WTC11 (cell line): Measurements from ENCODE around the gene SLC25A24. TPM values are rescaled to one million over a fixed set of nuclear protein-coding genes. Genes with fewer than 3 reads are reported as not detected.
"Not testable (repeated sequence)": the region's sequence is repeated elsewhere in the genome, so short reads cannot be mapped to it uniquely, and the experiment has no call there.

Source experiments
- ATAC-seq: fragments of 200-7000 bp; cut with Tn5 transposase; 2 replicates; pipeline ENCODE4 v1.10.0; 2021; ENCODE audit warnings: mild to moderate bottlenecking, moderate library complexity
- CTCF ChIA-PET: fragments of 300-600 bp; sonication (Branson Sonifier 250); formaldehyde crosslinking; loops from one replicate; lab custom pipeline; 2021; ENCODE audit warnings: antibody characterized with exemption; lab: Charles Lee
- POLR2A ChIA-PET: fragments of 350-600 bp; sonication (Branson Sonifier 250); formaldehyde crosslinking; loops from one replicate; lab custom pipeline; 2021; ENCODE audit warnings: antibody characterized with exemption; lab: Charles Lee
- DNase-seq: peaks from one replicate; pipeline ENCODE4 v3.0.0; 2021; ENCODE audit warnings: low spot score
- H3K27ac Mint-ChIP-seq: 2 replicates; pipeline ENCODE4 v1.8.0; 2021; ENCODE audit warnings: mixed read lengths
- H3K27me3 Mint-ChIP-seq: 2 replicates; pipeline ENCODE4 v1.8.0; 2021; ENCODE audit warnings: low read depth, mild to moderate bottlenecking, moderate library complexity, mixed read lengths
- H3K36me3 Mint-ChIP-seq: 2 replicates; pipeline ENCODE4 v1.8.0; 2021; ENCODE audit warnings: mixed read lengths
- H3K4me1 Mint-ChIP-seq: 2 replicates; pipeline ENCODE4 v1.8.0; 2022; ENCODE audit warnings: mixed read lengths
- H3K4me3 Mint-ChIP-seq: 2 replicates; pipeline ENCODE4 v1.8.0; 2021; ENCODE audit warnings: mild to moderate bottlenecking, moderate library complexity, mixed read lengths
- H3K9me3 Mint-ChIP-seq: 2 replicates; pipeline ENCODE4 v1.8.0; 2021; ENCODE audit warnings: mixed read lengths
- CTCF ChIP-seq: fragments of 200-600 bp; IDR thresholded peaks from 2 replicates; pipeline ENCODE4 v1.8.0; 2022; ENCODE audit warnings: antibody characterized with exemption
- E2F1 ChIP-seq: sonication (generic); formaldehyde crosslinking; IDR thresholded peaks from 2 replicates; pipeline ENCODE4 v1.8.0; 2022; ENCODE audit warnings: mild to moderate bottlenecking, missing genetic modification reagents
- IRF1 ChIP-seq: sonication (generic); formaldehyde crosslinking; IDR thresholded peaks from 2 replicates; pipeline ENCODE4 v1.8.0; 2023; ENCODE audit warnings: missing genetic modification reagents
- MXD4 ChIP-seq: fragments of 250-450 bp; sonication (Bioruptor Pico); IDR thresholded peaks from 2 replicates; pipeline ENCODE4 v1.8.0; 2021; ENCODE audit warnings: mild to moderate bottlenecking, moderate library complexity, borderline replicate concordance
- NFATC4 ChIP-seq: fragments of 250-450 bp; sonication (Bioruptor Pico); IDR thresholded peaks from 2 replicates; pipeline ENCODE4 v1.9.0; 2021; ENCODE audit warnings: mild to moderate bottlenecking
- NFYB ChIP-seq: sonication (generic); formaldehyde crosslinking; conservative IDR thresholded peaks from 2 replicates; pipeline ENCODE4 v1.8.0; 2022; ENCODE audit warnings: low read depth, missing genetic modification reagents
- ZBTB21 ChIP-seq: sonication (generic); formaldehyde crosslinking; IDR thresholded peaks from 2 replicates; pipeline ENCODE4 v1.8.1; 2023; ENCODE audit warnings: mild to moderate bottlenecking, missing genetic modification reagents, borderline replicate concordance
- ZNF281 ChIP-seq: sonication (generic); formaldehyde crosslinking; IDR thresholded peaks from 2 replicates; pipeline ENCODE4 v1.8.0; 2023; ENCODE audit warnings: mild to moderate bottlenecking, missing genetic modification reagents
- ZNF671 ChIP-seq: fragments of 250-450 bp; sonication (Bioruptor Pico); IDR thresholded peaks from 2 replicates; pipeline ENCODE4 v1.8.0; 2021; ENCODE audit warnings: mild to moderate bottlenecking
- total RNA-seq: library from RNA; stranded (reverse); gene quantifications from 3 replicates; pipeline ENCODE4 v1.2.3, GENCODE V29; 2021
- TF ChIP-seq, protein P1 (sequence below): sonication (generic); formaldehyde crosslinking; IDR thresholded peaks from 2 replicates; pipeline ENCODE4 v1.8.0; 2023; ENCODE audit warnings: missing genetic modification reagents, mild to moderate bottlenecking, borderline replicate concordance
- TF ChIP-seq, protein P2 (sequence below): fragments of 250-450 bp; sonication (Bioruptor Pico); IDR thresholded peaks from 2 replicates; pipeline ENCODE4 v2.1.2; 2022; ENCODE audit warnings: mild to moderate bottlenecking, moderate library complexity
- TF ChIP-seq, protein P3 (sequence below): sonication (generic); formaldehyde crosslinking; IDR thresholded peaks from 2 replicates; pipeline ENCODE4 v1.8.1; 2023; ENCODE audit warnings: mild to moderate bottlenecking, moderate library complexity, missing genetic modification reagents

The SLC25A24 gene
- total RNA-seq, 1 experiment from 2014 or later, result 39.1 TPM

DNA sequence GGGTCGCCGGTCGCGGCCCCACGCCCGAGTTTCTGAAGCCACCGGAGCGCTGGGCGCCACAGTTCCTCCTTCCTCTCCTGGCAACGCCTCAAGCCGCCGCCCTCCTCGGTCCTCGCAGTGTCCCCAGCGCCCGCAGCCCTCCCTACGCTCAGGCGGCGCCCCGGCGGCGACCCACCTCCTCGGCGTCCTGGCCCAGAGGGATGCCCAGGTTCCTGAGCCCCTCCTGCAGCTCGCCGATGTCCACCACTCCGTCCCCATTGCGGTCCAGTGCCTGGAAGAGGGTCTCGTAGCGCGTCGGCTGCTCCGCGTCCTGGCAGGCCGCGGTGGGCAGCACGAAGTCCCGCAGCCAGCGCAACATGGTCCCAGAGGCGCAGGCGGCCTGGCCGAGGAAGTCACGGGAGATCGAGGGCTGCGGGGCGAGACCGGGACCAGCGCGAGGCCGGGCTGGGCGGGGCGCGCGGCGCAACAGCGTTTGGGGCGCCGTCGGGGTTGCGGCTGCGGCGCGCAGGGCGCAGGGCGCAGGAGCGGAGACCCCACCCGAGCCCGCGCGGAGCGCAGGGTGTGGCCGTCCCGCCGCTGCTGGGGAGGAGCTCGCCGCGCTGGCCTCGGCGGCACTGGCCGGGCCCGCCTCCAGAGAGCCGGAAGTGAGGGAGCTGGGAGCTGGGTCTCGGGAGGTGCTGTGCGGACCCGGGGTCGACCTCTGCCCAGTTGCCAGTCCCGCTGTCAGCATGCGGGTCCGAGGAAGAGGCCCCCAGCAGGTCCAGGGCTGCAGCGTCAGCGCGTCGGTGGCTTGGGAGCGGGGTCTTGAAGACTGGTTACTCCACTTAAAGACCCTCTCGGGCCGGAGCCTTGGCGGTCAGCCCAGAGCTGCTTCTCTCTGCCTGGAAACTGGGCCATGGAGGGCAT is at the start of gene SLC25A24 (continued):
- TF ChIP-seq, protein P1, sequence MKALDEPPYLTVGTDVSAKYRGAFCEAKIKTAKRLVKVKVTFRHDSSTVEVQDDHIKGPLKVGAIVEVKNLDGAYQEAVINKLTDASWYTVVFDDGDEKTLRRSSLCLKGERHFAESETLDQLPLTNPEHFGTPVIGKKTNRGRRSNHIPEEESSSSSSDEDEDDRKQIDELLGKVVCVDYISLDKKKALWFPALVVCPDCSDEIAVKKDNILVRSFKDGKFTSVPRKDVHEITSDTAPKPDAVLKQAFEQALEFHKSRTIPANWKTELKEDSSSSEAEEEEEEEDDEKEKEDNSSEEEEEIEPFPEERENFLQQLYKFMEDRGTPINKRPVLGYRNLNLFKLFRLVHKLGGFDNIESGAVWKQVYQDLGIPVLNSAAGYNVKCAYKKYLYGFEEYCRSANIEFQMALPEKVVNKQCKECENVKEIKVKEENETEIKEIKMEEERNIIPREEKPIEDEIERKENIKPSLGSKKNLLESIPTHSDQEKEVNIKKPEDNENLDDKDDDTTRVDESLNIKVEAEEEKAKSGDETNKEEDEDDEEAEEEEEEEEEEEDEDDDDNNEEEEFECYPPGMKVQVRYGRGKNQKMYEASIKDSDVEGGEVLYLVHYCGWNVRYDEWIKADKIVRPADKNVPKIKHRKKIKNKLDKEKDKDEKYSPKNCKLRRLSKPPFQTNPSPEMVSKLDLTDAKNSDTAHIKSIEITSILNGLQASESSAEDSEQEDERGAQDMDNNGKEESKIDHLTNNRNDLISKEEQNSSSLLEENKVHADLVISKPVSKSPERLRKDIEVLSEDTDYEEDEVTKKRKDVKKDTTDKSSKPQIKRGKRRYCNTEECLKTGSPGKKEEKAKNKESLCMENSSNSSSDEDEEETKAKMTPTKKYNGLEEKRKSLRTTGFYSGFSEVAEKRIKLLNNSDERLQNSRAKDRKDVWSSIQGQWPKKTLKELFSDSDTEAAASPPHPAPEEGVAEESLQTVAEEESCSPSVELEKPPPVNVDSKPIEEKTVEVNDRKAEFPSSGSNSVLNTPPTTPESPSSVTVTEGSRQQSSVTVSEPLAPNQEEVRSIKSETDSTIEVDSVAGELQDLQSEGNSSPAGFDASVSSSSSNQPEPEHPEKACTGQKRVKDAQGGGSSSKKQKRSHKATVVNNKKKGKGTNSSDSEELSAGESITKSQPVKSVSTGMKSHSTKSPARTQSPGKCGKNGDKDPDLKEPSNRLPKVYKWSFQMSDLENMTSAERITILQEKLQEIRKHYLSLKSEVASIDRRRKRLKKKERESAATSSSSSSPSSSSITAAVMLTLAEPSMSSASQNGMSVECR (CRISPR knock-in tag), result 0 out of 2 replicates have a peak, but pooled peaks have one; percentile 45
- TF ChIP-seq E2F1 (CRISPR knock-in tag) (no peak), NFYB (no peak), IRF1 (CRISPR knock-in tag) (0 out of 2 replicates have a peak, but pooled peaks have one; percentile 43), MXD4 (CRISPR knock-in tag) (no peak), CTCF (no peak), ZNF671 (CRISPR knock-in tag) (no peak), ZBTB21 (no peak), ZNF281 (no peak), NFATC4 (CRISPR knock-in tag) (no peak)
- TF ChIP-seq, protein P2, sequence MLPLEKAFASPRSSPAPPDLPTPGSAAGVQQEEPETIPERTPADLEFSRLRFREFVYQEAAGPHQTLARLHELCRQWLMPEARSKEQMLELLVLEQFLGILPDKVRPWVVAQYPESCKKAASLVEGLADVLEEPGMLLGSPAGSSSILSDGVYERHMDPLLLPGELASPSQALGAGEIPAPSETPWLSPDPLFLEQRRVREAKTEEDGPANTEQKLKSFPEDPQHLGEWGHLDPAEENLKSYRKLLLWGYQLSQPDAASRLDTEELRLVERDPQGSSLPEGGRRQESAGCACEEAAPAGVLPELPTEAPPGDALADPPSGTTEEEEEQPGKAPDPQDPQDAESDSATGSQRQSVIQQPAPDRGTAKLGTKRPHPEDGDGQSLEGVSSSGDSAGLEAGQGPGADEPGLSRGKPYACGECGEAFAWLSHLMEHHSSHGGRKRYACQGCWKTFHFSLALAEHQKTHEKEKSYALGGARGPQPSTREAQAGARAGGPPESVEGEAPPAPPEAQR, result no peak
- TF ChIP-seq, protein P3, sequence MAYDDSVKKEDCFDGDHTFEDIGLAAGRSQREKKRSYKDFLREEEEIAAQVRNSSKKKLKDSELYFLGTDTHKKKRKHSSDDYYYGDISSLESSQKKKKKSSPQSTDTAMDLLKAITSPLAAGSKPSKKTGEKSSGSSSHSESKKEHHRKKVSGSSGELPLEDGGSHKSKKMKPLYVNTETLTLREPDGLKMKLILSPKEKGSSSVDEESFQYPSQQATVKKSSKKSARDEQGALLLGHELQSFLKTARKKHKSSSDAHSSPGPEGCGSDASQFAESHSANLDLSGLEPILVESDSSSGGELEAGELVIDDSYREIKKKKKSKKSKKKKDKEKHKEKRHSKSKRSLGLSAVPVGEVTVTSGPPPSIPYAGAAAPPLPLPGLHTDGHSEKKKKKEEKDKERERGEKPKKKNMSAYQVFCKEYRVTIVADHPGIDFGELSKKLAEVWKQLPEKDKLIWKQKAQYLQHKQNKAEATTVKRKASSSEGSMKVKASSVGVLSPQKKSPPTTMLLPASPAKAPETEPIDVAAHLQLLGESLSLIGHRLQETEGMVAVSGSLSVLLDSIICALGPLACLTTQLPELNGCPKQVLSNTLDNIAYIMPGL, result peak; percentile 69

- ATAC-seq, CTCF ChIA-PET, H3K36me3 Mint-ChIP-seq, H3K27ac Mint-ChIP-seq, H3K4me3 Mint-ChIP-seq, POLR2A ChIA-PET, H3K9me3 Mint-ChIP-seq, H3K27me3 Mint-ChIP-seq, DNase-seq, H3K4me1 Mint-ChIP-seq: not testable (repeated sequence)
These were observed 43.8 kb upstream of the SLC25A24 start, which contains the start of gene NBPF4 for GRCh38 chr1:108243976-108244375. Gene NBPF4 (minus strand): TSS chr1:108244076. CDS start chr1:108243761, 315 bp downstream.

DNA sequence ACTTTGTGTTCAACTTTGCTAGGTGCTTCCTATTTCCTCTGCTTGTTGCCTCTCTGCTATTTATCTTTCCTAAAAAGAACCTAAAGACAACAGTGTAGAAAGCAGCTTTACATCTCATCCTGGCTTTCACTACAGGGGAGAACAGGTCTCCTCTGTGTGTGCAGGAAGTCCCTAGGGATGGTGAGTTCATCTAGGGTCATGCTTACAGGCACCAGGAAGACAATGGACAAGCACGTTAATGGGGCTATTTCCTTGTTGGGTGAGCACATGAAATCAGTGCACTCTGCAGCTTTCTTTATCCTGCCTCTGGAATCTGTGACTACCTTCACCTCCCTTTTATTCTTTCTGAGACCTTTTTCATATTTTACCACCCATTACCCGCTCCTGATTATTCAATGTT is 39.3 kb upstream of the SLC25A24 start:
- ATAC-seq, H3K4me3 Mint-ChIP-seq, POLR2A ChIA-PET, H3K9me3 Mint-ChIP-seq, H3K27ac Mint-ChIP-seq, H3K4me1 Mint-ChIP-seq, H3K27me3 Mint-ChIP-seq, DNase-seq, H3K36me3 Mint-ChIP-seq, CTCF ChIA-PET: not testable (repeated sequence)

GRCh38 chr1:108235308-108235707 is 35.2 kb upstream of the SLC25A24 start:
- H3K36me3 Mint-ChIP-seq, H3K4me3 Mint-ChIP-seq, CTCF ChIA-PET, ATAC-seq, H3K27me3 Mint-ChIP-seq, H3K27ac Mint-ChIP-seq, DNase-seq, POLR2A ChIA-PET, H3K9me3 Mint-ChIP-seq, H3K4me1 Mint-ChIP-seq: not testable (repeated sequence)
